H9 (cell line): ENCODE data around the gene SCN4A. TPM values are rescaled to one million over a fixed set of nuclear protein-coding genes. Genes with fewer than 3 reads are reported as not detected.

Source experiments
- DNase-seq: peaks from one replicate; pipeline ENCODE4 v3.0.0-alpha.2; 2017
- H2AFZ ChIP-seq: one replicate; pipeline ENCODE4 v1.6.1; 2013; ENCODE audit warnings: mild to moderate bottlenecking, low read length, control low read depth, moderate library complexity
- H2AK5ac ChIP-seq: 2 replicates; pipeline ENCODE4 v1.6.1; 2013; ENCODE audit warnings: low read length, control low read depth, mixed read lengths; ENCODE audit not compliant: insufficient read length
- H2BK120ac ChIP-seq: one replicate; pipeline ENCODE4 v1.6.1; 2013; ENCODE audit warnings: low read depth, mild to moderate bottlenecking, low read length, control low read depth, inconsistent platforms; ENCODE audit not compliant: poor library complexity, severe bottlenecking
- H2BK12ac ChIP-seq: 2 replicates; pipeline ENCODE4 v1.6.1; 2013; ENCODE audit warnings: low read length, control low read depth, mixed read lengths, low read depth; ENCODE audit not compliant: insufficient read length
- H2BK15ac ChIP-seq: 2 replicates; pipeline ENCODE4 v1.6.1; 2013; ENCODE audit warnings: low read depth, low read length, control low read depth
- H2BK20ac ChIP-seq: one replicate; pipeline ENCODE4 v1.6.1; 2013; ENCODE audit warnings: low read depth, mild to moderate bottlenecking, low read length, control low read depth, inconsistent platforms; ENCODE audit not compliant: poor library complexity, severe bottlenecking
- H2BK5ac ChIP-seq: 2 replicates; pipeline ENCODE4 v1.6.1; 2013; ENCODE audit warnings: low read length, control low read depth, mixed read lengths; ENCODE audit not compliant: insufficient read length
- H3K14ac ChIP-seq: 2 replicates; pipeline ENCODE4 v1.6.1; 2013; ENCODE audit warnings: low read length, control low read depth; ENCODE audit not compliant: insufficient read depth
- H3K18ac ChIP-seq: 2 replicates; pipeline ENCODE4 v1.6.1; 2013; ENCODE audit warnings: low read depth, mild to moderate bottlenecking, mixed read lengths, low read length, control low read depth; ENCODE audit not compliant: insufficient read length
- H3K23ac ChIP-seq: 2 replicates; pipeline ENCODE4 v1.6.1; 2013; ENCODE audit warnings: low read length, control low read depth, mixed read lengths, low read depth; ENCODE audit not compliant: insufficient read length
- H3K23me2 ChIP-seq: 2 replicates; pipeline ENCODE4 v1.6.1; 2013; ENCODE audit warnings: low read depth, mild to moderate bottlenecking, mixed read lengths, low read length, control low read depth; ENCODE audit not compliant: insufficient read length, poor library complexity, severe bottlenecking
- H3K27ac ChIP-seq: 2 replicates; pipeline ENCODE4 v1.5.1; 2013; ENCODE audit warnings: low read length, control low read depth, mixed read lengths, low read depth; ENCODE audit not compliant: insufficient read length
- H3K27me3 ChIP-seq: 2 replicates; pipeline ENCODE4 v1.6.1; 2013; ENCODE audit warnings: low read length, control low read depth, inconsistent platforms; ENCODE audit not compliant: insufficient read depth
- H3K4ac ChIP-seq: 2 replicates; pipeline ENCODE4 v1.6.1; 2013; ENCODE audit warnings: low read depth, mild to moderate bottlenecking, control low read depth, inconsistent platforms, low read length, moderate library complexity
- H3K4me1 ChIP-seq: 2 replicates; pipeline ENCODE4 v1.6.1; 2013; ENCODE audit warnings: low read length, control low read depth, inconsistent platforms; ENCODE audit not compliant: insufficient read depth
- H3K4me2 ChIP-seq: 2 replicates; pipeline ENCODE4 v1.6.1; 2013; ENCODE audit warnings: low read length, control low read depth, mixed read lengths; ENCODE audit not compliant: insufficient read length, insufficient read depth
- H3K56ac ChIP-seq: 2 replicates; pipeline ENCODE4 v1.6.1; 2013; ENCODE audit warnings: low read depth, mild to moderate bottlenecking, mixed read lengths, low read length, control low read depth; ENCODE audit not compliant: insufficient read length
- H3K79me1 ChIP-seq: 2 replicates; pipeline ENCODE4 v1.6.1; 2013; ENCODE audit warnings: low read depth, mild to moderate bottlenecking, moderate library complexity, low read length, control low read depth, inconsistent platforms; ENCODE audit not compliant: insufficient read depth, poor library complexity, severe bottlenecking
- H3K79me2 ChIP-seq: 2 replicates; pipeline ENCODE4 v1.6.1; 2013; ENCODE audit warnings: low read length, control low read depth, inconsistent platforms; ENCODE audit not compliant: insufficient read depth
- H3K9ac ChIP-seq: 2 replicates; pipeline ENCODE4 v1.6.1; 2013; ENCODE audit warnings: low read length, control low read depth, mixed read lengths; ENCODE audit not compliant: insufficient read length; ENCODE audit errors: extremely low read depth
- H3K9me3 ChIP-seq: one replicate; pipeline ENCODE4 v1.6.1; 2013; ENCODE audit warnings: low read depth, low read length, inconsistent platforms; ENCODE audit not compliant: control insufficient read depth
- H3T11ph ChIP-seq: one replicate; pipeline ENCODE4 v1.6.1; 2013; ENCODE audit warnings: mild to moderate bottlenecking, low read length, control low read depth, inconsistent platforms
- H4K20me1 ChIP-seq: one replicate; pipeline ENCODE4 v1.6.1; 2013; ENCODE audit not compliant: control insufficient read depth, insufficient read length, insufficient read depth
- H4K5ac ChIP-seq: 2 replicates; pipeline ENCODE4 v1.6.1; 2013; ENCODE audit warnings: low read depth, mild to moderate bottlenecking, mixed read lengths, low read length, control low read depth; ENCODE audit not compliant: insufficient read length
- H4K8ac ChIP-seq: replicated peaks from 2 replicates; pipeline ENCODE4 v1.6.1; 2013; ENCODE audit warnings: low read length, control low read depth, mixed read lengths, low read depth; ENCODE audit not compliant: insufficient read length
- H4K91ac ChIP-seq: 2 replicates; pipeline ENCODE4 v1.6.1; 2013; ENCODE audit warnings: low read depth, mild to moderate bottlenecking, moderate library complexity, mixed read lengths, low read length, control low read depth; ENCODE audit not compliant: insufficient read length
- H3K27ac Mint-ChIP-seq, 3 experiments: 2 replicates in 2 of 3; 3 replicates in 1 of 3; pipeline ENCODE4 v1.8.0; 2020 to 2021; ENCODE audit warnings: mixed read lengths in 3 of 3, mild to moderate bottlenecking in 1 of 3, moderate library complexity in 1 of 3
- H3K27me3 Mint-ChIP-seq: 2 replicates; pipeline ENCODE4 v1.8.0; 2021; ENCODE audit warnings: low read depth, mild to moderate bottlenecking, moderate library complexity, mixed read lengths
- H3K36me3 Mint-ChIP-seq, 3 experiments: 2 replicates in 2 of 3; 3 replicates in 1 of 3; pipeline ENCODE4 v1.8.0; 2020 to 2021; ENCODE audit warnings: low read depth in 3 of 3, mixed read lengths in 3 of 3; ENCODE audit not compliant: insufficient read depth in 1 of 3
- H3K4me1 Mint-ChIP-seq, 2 experiments: 2 replicates each; pipeline ENCODE4 v1.8.0; 2020; ENCODE audit warnings: mixed read lengths in 2 of 2
- H3K4me3 Mint-ChIP-seq, 2 experiments: 2 replicates in 1 of 2; 3 replicates in 1 of 2; pipeline ENCODE4 v1.8.0; 2020 to 2021; ENCODE audit warnings: mild to moderate bottlenecking in 2 of 2, mixed read lengths in 2 of 2, moderate library complexity in 1 of 2
- H3K9me3 Mint-ChIP-seq, 2 experiments: 2 replicates in 1 of 2; 3 replicates in 1 of 2; pipeline ENCODE4 v1.8.0; 2020; ENCODE audit warnings: mild to moderate bottlenecking in 2 of 2, mixed read lengths in 2 of 2, moderate library complexity in 1 of 2
- CTCF ChIP-seq: fragments of 200-600 bp; sonication (generic); conservative IDR thresholded peaks from 3 replicates; pipeline ENCODE4 v1.8.0; 2021; ENCODE audit warnings: antibody characterized with exemption, mild to moderate bottlenecking
- WGBS: extraction: QIAGEN DNeasy Blood & Tissue Kit; methylation state at CpG from one replicate; pipeline ENCODE4 v1.1.7; 2013; ENCODE audit warnings: missing lambda C conversion rate, low lambda C conversion rate, mixed read lengths; ENCODE audit not compliant: insufficient read length; ENCODE audit errors: extremely low coverage; 5-methylcytosine and 5-hydroxymethylcytosine counted together
- total RNA-seq: library from RNA; stranded (reverse); gene quantifications from 2 replicates; pipeline ENCODE4 v1.2.1, GENCODE V29; 2021

The SCN4A gene
- total RNA-seq, 1 experiment from 2014 or later = 5.8 TPM

GRCh38 chr17:63963123-63963522 lies 9.6 kb downstream of the SCN4A start:
- no peak overlapping the region for H2BK5ac ChIP-seq
- H3K14ac ChIP-seq = no peak overlapping the region
- H3K9me3 Mint-ChIP-seq = no peaks in the 10 kb centered on the region; a peak in 1 of 5 replicates
- H4K91ac ChIP-seq = no peak overlapping the region
- no peak overlapping the region for H3K4ac ChIP-seq
- no peak overlapping the region for H4K8ac ChIP-seq
- H4K5ac ChIP-seq = no peak overlapping the region
- DNase-seq = no peak
- no peak overlapping the region for H2BK15ac ChIP-seq
- no peaks in the 10 kb centered on the region for H3K79me1 ChIP-seq
- H3T11ph ChIP-seq = no peak overlapping the region
- no peaks in the 10 kb centered on the region for H3K36me3 Mint-ChIP-seq
- H3K4me2 ChIP-seq = no peak overlapping the region
- H3K9me3 ChIP-seq = no peaks in the 10 kb centered on the region
- H3K23me2 ChIP-seq = peaks cover 10% of the 10 kb centered on the region
- no CpG with 5 or more reads among the region's 4 CpGs for WGBS
- no peak overlapping the region for H3K23ac ChIP-seq
- H4K20me1 ChIP-seq = no peaks in the 10 kb centered on the region
- no peak overlapping the region; a peak in 1 of 5 replicates for H3K4me3 Mint-ChIP-seq
- H2AFZ ChIP-seq = no peak overlapping the region
- H3K27me3 ChIP-seq = no peaks in the 10 kb centered on the region
- no peak overlapping the region for H2BK12ac ChIP-seq
- no peaks in the 10 kb centered on the region for H3K79me2 ChIP-seq
- no peak overlapping the region for H3K18ac ChIP-seq
- H3K4me1 Mint-ChIP-seq = peaks cover 21 to 26% of the 10 kb centered on the region in 2 experiments
- no peak overlapping the region for H2BK120ac ChIP-seq
- TF ChIP-seq CTCF = no peak
- no peak overlapping the region for H3K9ac ChIP-seq
- H3K27me3 Mint-ChIP-seq = peaks cover 4% of the 10 kb centered on the region
- no peak overlapping the region for H2AK5ac ChIP-seq
- H2BK20ac ChIP-seq = no peak overlapping the region
- H3K27ac ChIP-seq = no peak overlapping the region
- H3K27ac Mint-ChIP-seq = no peak overlapping the region; a peak in 1 of 7 replicates
- no peak overlapping the region for H3K56ac ChIP-seq
- H3K4me1 ChIP-seq = no peaks in the 10 kb centered on the region
